ENCODE measurements around the gene TGFBRAP1.
A peak's percentile ranks its signal among the peaks of the same experiment; 100 is the strongest.
"Not testable (repeated sequence)": the region's sequence is repeated elsewhere in the genome, so short reads cannot be mapped to it uniquely, and the experiment has no call there.

TGFBRAP1 gene

GRCh38 chr2:105357122-105357521 is 27.6 kb upstream of the TGFBRAP1 start:
- DNase-seq, result no peak

DNA sequence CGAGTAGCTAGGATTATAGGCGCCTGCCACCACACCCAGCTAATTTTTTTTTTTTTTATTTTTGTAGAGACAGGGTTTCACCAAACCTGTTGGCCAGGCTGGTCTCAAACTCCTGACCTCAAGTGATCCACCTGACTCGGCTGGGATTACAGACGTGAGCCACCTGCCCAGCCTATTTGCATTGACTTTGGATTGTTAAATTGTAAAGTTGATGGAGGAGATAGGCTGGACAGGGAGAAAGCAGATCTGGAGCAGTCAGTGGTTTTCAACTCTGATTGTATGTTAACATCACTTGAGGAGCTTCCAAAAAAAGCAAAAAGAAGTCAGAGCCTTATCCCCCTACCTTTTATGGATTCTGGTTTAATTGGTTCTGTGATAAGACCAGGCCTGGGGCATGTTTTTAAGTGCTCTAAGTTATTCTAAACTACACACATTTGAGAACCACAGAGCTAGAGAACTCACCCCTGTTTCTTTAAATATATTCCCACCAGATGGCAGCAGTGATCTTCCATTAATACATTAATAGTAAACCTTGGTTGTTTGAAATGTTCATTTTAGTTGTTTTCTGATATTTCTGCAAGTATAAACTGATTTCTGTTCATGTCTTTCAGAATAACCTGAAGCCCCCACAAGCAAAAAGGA is 15.3 kb upstream of the TGFBRAP1 start:
- no peak for DNase-seq

GRCh38 chr2:105339414-105339813 is 9.9 kb upstream of the TGFBRAP1 start:
- no peak for DNase-seq

GRCh38 chr2:105338020-105338385 is 8.5 kb upstream of the TGFBRAP1 start:
- DNase-seq, result no peak

DNA sequence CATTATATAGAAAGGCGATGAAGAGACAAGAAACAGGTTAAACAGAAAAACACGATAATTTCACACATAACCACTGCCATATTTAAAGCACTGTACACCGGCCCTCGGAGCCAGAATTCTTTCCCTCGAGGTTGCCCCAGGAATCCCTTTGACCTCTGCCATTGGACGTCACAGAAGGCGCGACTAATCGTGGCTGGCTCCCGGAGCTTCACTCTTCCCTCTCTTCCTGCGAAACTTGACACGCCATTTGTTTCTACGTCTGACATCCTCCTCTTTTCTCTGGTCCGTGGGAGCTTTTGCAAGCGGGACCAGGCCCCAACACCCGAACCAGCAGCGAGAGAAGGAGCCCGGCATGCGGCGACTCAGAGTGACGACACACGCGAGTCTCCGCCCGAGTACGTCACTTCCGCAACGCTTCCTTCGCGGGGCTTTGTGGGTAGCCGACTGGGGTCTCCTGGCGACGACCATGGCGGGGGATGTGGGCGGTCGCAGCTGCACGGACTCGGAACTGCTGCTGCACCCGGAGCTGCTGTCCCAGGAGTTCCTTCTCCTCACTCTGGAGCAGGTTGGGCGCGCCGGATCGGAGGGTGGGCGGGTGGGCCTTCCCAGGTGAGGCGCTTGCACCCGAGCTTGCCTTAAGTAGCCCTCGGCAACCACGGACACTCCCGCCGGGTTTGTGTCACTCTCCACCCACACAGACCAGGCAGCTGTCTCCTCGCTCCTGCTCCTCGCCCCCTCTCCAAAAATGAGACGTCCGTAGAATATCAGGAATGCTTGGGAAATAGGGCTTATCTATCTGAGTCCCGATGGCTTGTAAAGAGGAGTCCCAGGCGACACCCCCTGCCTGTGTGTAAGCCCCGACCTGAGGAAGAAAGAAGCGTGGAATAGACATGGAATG is 7.8 kb upstream of the TGFBRAP1 start, which contains the start of gene C2orf49:
TSS of gene C2orf49 (plus strand) at position 419 of the 898 bp plus-strand sequence. CDS start at position 467, 48 bp downstream.
- DNase-seq, result peak; percentile 76 to 86 (median 80)

GRCh38 chr2:105336786-105337121 is 7.2 kb upstream of the TGFBRAP1 start:
- DNase-seq, result no peak

GRCh38 chr2:105335469-105335868 is 5.9 kb upstream of the TGFBRAP1 start:
- DNase-seq, result no peak

DNA sequence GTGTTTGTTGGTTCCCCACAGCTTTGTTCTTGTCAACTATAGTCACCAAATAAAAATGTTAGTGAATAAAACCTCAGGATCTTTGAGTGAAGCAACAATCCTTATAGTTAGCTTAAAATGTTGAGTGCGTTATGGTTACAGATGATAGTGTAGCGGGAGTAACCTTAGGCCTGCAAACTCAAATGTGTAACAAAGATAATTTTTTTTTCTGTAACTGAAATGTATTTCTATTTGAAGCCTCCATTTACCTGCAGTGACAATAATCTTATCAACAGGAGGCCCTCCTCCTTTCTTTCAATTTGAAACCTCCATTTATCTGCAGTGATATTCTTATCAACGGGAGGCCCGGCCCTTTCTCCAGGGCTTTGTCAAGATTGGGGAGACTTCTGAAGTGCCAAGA is 4.7 kb upstream of the TGFBRAP1 start:
- DNase-seq, result no peak

DNA sequence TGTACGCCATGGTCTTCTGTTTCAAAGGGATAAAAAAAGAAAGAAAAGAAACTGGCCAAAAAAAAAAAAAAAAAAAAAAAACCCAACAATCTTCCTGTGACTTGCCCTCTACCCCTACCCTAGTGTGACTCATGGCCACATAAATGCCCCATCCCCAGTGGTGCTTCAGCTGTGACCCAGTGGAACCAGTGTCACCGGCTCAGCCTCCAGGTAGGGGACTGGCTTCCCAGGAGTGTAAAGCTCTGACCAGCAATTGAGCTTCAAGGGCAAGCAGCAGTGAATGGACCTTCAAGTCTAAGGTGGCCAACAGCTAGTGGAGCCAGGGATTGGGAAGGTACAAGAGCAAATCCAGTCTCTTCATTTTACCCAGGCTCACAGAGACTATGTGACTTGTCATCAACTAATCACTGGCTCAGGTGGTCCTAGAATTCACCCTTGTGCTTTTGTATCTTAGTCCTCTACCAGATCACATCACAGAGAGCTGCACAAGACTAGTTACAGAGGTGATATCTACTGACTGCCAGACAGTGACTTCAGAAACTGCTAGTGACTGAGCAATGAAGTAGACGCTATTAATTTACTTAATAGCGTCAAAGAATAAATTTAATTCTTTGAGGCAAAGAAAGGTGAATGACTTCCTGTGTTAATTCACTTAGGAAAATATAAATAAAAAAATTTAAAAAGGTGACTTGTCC is 1.3 kb upstream of the TGFBRAP1 start:
- DNase-seq, result no peak

DNA sequence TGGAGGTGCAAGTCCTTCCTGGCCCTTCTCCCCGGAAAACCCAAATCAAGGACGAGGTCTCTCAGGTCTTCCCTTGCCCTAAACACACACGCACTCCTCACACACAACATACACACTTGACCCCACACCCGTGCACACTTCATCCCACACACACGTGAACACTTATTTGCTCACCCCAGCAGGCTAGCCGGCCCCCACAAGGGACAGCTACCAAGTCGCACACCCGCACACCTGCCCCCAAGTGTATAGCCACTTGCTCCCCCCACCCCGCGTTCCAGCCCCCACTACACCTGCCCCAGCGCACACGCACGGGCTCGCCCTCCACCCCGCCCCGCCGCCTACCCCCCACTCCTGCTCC is 359 bp downstream of the TGFBRAP1 start:
- no peak for DNase-seq

GRCh38 chr2:105328281-105329196 is 996 bp downstream of the TGFBRAP1 start:
- DNase-seq, result no peak

DNA sequence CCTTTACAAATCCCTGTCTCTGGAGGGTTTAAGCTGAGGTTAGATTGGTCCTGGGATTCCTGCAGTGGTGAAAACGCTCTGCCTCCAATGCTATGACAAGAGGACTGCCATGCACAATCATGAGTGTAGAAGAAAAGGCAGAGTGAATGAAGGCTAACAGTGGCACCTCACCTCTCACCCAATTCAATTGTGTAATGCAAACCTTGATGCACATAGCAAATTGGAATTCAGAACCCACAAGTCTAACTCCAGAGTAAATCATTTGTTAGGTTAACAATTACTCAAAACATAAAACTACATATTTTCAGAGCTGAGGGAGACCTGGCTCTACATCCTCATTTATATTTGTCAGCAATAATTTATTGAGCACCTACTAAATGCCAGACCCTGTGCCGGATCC is 1.8 kb downstream of the TGFBRAP1 start:
- no peak for DNase-seq

- DNase-seq, result not testable (repeated sequence)
Observed at GRCh38 chr2:105327271-105327670, 2.3 kb downstream of the TGFBRAP1 start.

- no peak for DNase-seq
Observed at GRCh38 chr2:105325389-105325963, 4.1 kb downstream of the TGFBRAP1 start.

DNA sequence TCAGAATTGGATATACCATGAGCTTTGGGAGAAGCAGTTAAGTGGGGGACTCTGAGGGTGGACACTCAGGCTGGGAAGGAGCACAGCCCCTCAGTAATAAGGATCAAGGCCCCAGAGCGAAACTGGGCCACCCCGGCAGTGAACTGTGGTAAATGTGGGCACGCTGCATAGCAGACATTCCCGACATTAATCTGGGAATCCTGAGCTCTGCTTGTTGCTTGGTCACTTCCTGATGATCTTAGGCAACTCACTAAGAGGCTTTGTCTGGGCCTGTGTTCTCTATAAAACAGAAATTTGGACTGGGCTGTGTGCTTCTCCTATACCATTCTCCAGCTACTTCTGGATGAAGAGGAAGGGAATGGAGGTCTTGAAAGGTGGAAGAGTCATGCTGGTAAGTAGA is 4.8 kb downstream of the TGFBRAP1 start:
- DNase-seq, result no peak

DNA sequence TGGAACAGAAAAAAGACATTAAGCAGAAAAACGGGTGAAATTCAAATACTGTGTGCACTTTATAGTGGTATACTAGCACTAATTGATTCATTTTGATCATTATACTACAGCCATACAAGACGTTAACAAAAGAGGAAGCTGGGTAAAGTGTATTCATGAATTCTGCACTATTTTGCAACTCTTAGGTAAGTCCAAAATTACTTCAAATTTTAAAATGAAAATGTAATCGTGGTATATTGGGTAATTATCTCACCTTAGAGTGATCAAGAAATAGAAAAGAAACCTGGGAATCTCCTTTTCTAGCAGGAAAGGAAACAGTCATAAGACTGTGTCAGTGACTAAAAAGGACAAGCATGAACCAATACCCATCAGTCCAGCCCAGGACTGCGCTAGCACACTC is 5.4 kb downstream of the TGFBRAP1 start:
- no peak for DNase-seq

DNA sequence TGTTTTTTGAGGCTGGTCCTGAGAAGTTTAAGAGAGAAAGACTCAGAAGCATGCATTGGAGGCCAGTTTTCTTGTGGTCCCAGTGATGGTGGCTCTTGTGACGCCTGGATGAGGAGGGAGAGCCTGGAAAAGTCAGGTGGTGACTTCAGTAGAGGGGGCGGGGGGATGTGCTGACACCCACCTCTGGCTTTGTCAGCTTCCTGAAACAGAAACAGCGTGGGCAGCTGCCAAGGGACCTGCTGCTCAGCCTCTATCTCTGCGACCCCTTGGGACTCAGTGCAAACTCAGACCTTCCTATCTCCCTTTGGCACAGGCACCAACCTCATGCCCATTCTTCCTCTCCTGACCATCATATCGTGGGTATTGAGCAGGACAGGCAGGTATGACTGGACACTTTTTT is 6.4 kb downstream of the TGFBRAP1 start:
- no peak for DNase-seq

DNA sequence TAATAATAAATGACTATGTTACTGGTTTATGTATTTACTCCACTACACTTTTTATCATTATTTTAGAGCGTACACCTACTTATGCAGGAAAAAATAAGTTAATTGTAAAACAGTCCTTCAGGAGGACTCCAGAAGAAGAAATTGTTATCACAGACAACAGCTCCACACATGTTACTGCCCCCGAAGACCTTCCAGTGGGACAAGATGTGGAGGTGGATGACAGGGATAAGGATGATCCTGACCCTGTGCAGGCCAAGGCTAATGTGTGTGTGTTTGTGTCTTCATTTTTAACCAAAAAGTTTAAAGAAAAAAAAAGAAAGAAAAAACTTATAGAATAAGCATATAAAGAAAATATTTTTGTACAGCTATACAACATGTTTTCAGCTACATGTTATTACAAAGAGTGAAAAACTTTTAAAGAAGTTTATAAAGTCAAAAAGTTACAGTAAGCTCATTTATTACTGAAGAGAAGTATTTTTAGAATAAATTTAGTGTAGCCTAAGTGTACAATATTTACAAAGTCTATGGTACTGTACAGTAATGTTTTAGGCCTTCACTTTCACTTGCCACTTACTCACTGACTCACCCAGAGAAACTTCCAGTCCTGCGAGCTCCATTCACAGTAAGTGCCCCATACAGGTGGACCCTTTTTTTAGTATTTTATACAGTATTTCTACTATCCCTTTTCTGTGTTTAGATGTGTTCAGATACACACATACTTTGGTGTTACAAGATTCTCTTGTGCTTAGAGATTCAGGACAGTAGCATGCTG is 7.5 kb downstream of the TGFBRAP1 start:
- DNase-seq, result no peak

DNA sequence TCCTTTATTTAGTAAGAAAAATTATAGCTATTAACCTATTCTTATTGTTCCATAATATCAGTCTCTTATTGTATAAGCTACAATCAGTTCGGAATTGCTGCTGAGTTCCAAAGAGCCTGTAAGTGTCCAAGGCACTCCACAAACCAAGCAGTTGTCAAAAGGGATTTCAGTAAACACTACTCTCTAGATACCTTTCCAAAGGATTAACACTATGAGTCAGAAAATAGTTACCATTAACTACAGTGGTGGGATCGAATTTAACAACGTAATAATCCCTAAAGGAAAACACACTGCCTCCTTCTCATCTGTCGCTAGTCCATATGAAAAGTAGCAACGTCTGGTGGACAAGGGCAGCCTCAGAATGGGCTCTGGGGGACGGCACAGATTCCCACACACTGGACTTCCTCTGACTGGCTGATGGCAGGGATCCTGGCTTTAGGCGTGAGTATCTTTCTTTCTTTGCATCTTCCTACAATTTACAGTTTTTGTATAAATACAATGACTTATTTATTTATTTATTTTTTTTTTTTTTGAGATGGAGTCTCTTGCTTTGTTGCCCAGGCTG is 8.8 kb downstream of the TGFBRAP1 start:
- no peak for DNase-seq

DNA sequence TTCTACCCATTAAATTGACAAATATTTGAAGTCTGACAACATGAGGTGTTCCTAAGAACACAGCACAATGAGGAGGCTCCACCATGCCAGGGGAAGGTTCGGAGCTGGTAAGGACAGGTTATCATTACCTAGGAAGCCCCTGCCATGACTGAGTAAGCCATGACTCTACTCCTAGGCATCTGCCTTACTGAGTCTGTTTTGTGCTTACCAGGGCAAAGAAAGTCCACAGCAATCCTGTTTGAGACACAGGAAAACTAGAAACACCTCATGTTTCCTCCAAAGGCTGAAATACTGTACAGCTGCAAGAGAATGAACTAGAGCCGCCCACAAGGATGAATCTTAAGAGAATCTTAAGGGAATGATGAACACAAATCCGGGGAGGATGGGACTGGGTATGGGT is 11.6 kb downstream of the TGFBRAP1 start:
- DNase-seq, result no peak

DNA sequence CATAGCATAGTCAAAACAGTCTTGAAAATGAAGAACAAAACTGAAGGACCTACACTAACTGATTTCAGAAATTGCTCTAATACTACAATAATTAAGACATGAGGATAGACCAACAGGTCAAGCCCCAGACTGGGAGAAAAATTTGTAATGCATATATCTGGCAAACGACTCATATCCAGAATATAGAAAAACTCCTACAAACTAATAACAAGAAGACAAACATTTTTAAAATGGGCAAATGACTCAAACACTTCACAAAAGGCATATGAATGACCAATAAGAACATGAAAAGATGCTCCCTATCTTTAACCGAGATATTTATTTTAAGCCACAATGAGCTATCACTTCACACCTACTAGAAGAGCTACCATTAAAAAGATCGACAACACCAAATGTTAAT is 14.2 kb downstream of the TGFBRAP1 start:
- DNase-seq, result no peak

Measured in activated naive CD4-positive, alpha-beta T cell (primary cell).